ENCODE data around the gene IPO5.
A peak's percentile ranks its signal among the peaks of the same experiment; 100 is the strongest.
"Not testable (repeated sequence)": the region's sequence is repeated elsewhere in the genome, so short reads cannot be mapped to it uniquely, and the experiment has no call there.

IPO5 gene

DNA sequence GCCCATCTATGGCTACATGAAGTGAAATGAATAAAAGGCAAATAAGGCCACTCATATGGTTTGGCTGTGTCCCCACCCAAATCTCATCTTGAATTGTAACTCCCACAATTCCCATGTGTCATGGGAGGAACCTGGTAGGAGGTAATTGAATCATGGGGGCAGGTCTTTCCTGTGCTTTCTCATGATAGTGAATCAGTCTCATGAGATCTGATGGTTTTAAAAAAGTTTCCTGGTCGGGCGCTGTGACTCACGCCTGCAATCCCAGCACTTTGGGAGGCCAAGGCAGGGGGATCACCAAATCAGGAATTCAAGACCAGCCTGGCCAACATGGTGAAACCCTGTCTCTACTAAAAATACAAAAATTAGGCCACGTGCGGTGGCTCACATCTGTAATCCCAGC is 4.2 kb upstream of the IPO5 start:
- not testable (repeated sequence) for DNase-seq (ENCODE audit: low spot score)

DNA sequence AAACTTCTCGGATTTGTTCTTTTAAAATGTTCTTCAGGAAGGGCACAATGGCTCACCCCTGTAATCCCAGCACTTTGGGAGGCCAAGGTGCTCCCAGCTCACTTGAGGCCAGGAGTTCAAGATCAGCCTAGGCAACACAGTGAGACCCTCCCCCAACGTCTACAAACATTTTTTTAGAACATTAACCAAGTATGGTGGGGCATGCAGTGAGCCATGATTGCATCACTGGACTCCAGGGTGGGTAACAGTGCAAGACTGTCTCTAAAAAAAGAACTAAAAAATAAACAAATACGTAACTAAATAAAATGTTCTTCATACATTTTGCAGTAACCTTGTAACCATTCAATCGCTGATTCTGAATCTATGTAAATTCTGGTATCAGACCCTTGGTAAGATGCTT is 2.1 kb upstream of the IPO5 start:
- no peak for DNase-seq (ENCODE audit: low spot score)

DNA sequence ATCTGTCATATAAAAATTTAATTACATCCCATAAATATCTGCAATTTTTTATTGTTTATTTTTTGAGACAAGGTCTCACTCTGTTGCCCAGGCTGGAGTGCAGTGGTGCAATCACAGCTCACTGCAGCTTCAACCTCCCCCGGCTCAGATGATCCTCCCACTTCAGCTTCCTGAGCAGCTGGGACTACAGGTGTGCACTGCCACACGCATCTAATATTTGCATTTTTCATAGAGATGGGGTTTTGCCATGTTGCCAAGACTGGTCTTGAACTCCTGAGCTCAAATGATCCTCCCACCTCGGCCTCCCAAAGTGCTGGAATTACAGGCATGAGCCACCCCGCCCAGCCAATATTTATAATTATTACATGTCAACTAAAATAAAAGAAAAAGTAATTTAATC is 644 bp upstream of the IPO5 start:
- DNase-seq (ENCODE audit: low spot score), result not testable (repeated sequence)

DNA sequence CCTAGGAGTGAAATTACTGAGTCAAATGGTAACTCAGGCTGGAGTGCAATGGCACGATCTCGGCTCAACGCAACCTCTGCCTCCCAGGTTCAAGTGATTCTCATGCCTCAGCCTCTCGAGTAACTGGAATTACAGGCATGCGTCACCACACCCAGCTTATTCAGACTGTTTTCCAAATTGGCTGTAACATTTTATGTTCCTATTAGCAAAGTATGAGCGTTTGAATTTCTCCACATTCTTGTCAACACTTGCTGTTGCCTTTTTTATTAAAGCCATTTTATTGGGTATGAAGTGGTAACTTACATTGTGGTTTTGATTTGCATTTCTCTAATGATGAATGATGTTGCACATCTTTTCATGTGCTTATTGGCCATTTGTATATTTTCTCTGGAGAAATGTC is 7.9 kb downstream of the IPO5 start:
- no peak for DNase-seq (ENCODE audit: low spot score)

DNA sequence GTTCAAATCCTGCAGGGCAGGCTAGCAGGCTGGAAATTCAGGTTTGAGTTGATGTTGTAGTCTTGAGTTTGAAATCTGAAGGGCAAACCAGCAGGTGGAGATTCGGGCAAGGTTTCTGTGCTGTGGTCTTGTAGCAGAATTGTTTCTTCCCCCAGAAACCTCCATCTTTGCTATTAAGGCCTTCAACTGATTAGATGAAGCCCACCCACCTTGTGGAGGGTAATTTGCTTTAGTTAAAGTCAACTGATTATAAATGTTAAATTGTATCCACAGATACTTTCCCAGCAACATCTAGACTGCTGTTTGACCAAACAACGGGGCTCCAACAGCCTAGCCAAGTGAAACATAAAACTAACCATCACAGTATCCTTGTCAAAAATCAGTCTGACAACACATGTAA is 9.4 kb downstream of the IPO5 start:
- no peak for DNase-seq (ENCODE audit: low spot score)

DNA sequence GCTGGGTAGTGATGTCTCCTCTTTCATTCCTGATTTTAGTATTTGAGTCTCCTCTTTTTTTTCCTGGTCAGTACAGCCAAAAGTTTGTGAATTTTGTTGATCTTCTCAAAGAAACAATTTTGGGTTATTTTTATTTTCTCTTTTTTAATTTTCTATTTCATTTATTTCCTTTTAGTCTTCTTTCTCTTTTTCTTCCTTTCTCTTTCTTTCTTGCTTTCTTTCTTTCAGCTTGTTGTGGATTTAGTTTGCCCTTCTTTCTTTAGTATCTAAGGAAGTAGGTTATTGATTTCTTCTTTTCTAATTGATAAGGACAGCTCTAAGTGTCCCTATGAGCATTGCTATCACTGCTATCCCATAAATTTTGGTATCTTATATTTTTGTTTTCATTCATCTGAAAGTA is 13.8 kb downstream of the IPO5 start:
- DNase-seq (ENCODE audit: low spot score), result no peak

DNA sequence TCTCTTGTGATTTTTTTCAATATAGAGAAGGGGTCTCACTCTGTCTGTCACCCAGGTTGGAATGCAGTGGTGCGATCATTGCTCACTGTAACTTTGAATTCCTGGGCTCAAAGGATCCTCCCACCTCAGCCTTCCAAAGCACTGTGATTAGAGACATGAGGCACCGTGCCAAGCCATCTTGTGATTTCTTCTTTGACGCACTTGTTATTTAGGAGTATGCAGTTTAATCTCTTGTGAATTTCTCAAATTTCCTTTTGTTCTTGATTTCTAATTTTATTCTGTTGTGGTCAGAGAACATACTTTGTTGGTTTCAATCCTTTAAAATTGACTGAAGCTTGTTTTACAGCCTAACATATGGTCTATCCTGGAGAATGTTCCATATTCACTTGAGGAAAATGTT is 14.5 kb downstream of the IPO5 start:
- no peak for DNase-seq (ENCODE audit: low spot score)

DNA sequence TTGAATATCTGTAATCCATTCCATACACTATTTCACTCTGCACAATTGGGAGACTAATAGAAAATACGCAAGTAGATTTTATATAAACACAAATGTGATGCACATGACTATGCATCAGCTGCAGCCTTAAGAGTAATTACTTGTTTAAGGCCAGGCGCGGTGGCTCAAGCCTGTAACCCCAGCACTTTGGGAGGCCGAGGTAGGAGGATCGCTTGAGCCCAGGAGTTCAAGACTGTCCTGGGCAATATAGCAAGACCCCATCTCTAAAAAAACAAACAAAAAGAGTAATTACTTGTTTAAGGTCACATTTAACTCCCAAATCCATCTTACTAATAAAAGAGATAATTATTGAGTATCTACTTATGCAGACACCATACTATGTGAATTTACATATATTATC is 18.0 kb downstream of the IPO5 start:
- no peak for DNase-seq (ENCODE audit: low spot score)

DNA sequence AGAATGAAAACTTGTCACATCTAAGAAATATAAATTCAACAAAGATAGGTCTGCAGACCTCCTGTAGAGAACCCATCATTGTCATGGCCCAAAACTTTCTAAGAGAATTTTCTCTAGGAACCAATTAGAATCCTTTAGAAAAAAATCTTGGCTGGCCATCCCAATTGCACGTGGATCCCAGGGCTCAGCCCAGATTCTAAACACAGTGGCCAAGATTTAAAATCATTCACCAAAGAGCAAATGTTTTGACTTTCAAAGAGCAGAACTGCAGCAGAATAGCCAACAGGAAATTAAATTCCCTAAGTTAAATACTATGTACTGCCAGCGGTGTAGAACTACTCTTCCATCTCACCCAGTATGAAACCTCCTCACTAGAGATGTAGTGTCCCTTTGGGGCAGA is 21.3 kb downstream of the IPO5 start:
- DNase-seq (ENCODE audit: low spot score), result no peak

DNA sequence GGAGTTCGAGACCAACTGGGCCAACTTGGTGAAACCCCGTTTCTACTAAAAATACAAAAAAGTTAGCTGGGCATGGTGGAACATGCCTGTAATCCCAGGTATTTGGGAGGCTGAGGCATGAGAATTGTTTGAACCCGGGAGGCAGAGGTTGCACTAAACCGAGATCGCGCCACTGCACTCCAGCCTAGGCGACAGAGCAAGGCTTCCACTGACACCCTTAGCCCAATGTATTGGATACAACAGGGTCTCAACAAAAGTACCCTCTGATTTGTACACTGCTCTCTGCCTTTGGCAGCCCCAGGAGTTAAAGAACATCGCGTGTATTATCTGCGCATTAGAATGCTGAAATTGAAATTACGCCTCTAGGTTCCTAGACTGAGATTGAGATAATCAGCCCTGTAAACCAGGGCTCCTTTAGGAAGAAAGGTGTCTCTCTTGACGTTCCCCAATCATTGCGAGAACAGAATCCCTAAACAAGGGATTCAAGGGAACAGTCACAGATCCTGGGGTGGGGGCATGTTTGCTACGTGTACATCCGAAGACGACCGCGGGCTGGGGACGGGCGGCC is 21.9 kb downstream of the IPO5 start:
- no peak for DNase-seq (ENCODE audit: low spot score)

DNA sequence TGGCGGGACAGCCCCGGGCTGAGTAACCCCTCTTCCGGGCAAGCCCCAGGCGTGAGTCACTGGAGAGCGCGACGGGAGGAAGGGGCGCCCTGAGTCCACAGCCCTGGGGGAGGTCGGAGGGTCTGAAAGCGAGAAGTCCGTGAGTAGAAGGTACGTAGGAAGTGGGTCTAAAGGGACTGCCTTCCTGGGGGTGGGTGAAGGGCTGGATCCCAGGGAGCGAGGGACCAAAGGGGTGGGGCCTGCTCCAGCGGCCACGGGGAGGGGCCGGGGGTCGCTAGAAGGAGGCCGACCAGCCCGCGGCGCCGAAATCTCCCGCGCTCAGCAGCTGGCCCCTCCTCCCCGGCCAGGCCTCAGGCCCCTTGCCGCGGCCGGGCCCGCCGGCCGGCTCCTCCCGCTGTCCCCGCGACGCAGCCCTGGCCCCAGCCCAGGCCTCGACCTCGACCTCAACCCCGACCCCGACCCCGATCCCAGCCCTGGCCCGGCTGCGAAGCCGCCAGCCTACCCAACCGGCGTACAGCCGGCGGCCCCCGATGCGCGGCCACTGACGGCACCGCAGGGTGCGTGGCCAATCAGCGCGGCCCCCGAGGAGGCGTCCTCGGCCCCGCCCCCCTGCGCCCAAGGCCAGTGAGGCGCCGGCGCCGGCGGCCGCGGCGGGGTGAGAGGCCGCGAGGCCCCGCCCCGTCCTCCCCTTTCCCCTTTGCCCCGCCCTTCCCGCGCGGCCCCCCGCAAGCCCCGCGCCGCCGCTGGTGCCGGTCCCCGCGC is 22.6 kb downstream of the IPO5 start:
- peak; percentile 82 for DNase-seq (ENCODE audit: low spot score)

DNA sequence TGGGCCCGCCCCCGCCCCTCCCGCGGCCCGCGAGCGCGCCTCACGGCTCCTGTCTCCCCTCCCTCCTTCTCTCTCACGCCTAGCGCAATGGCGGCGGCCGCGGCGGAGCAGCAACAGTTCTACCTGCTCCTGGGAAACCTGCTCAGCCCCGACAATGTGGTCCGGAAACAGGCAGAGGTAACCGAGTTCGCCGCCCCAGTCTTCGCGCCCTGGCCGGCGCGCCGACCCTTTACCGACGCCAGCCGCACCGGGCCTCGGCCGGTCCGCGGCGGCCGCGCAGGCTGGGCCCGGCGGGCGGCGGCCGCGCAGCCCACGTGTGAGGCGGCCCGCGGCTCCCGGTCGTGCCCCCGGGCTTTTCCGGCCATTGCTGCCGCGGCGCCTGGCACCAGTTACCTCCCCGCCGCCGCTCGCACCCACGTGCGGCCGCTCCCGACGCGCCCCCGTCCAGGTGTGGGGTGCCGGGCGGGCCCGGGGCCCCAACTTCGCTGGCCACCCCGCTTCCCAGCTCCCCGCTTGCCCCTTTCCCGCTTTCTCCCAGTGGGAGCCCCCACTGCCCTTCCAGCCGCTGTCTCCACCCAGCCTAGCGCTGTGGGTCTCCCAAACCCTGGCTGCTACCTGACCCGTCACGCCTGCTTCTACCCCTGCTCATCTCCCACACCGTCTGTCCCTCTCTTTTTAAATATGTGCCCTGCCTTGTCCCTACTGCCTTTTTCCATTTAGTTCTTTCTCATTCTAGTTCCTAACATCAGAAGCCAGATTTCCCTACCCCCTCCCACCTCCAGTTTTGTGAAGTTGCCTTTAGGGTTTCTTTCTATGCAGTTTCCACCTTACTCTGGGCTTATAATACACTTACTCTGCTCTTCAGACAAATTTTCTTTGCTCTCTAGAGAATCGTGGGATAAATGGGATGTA is 23.4 kb downstream of the IPO5 start:
- DNase-seq (ENCODE audit: low spot score), result no peak

DNA sequence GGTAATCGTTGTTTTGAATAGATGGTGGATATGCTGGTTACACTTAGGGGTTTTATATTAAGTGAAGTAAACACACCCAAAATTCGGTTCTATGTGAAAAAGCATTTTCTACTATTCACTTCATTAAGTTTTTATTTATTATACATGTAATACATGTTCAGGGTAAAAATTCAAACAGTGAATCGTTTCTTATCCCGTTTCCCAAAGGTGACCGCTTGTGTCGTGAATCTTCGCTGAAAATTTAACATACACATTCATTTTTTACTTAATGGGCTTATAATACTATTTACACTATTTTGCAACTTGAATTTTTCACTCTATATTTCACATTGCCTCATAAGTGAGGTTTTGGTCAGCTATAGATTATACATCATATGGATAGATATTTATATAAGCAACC is 24.5 kb downstream of the IPO5 start:
- no peak for DNase-seq (ENCODE audit: low spot score)

DNA sequence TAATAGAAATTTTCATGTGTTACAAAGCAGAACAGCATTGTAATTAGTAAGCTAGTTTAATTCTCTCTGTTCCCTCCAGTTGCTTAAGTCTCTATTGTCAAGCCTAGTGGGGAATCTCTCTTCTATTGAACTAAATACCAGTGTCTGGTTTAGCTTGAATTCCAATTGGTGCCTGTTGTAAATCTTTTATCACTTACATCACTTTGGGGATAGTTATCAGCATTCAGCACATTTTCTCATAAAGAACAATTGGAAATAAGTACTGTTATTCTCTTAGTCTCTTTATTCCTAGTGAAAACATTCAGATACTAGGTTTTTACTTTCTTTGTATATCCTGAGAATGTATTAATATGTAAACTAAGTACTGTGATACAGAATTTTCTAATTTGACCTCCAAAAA is 25.2 kb downstream of the IPO5 start:
- DNase-seq (ENCODE audit: low spot score), result no peak

DNA sequence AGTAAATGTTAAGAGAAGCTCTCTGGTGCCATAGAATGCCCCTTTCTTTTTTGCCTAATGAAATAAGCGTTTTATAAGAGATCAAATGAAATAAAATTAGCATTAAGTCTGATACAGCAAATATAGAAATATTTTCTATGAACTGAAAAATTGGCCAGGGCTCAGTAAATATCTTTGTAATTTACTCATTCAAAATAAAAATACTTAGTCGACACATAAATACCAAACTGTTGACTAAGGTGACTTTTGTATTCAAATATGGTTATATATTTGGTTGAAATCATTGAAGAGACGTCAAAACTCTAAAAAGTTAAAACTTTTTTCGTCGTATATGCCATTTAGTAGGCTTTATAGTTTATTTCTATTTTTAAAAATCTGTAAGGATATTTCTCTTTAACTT is 25.6 kb downstream of the IPO5 start:
- no peak for DNase-seq (ENCODE audit: low spot score)

DNA sequence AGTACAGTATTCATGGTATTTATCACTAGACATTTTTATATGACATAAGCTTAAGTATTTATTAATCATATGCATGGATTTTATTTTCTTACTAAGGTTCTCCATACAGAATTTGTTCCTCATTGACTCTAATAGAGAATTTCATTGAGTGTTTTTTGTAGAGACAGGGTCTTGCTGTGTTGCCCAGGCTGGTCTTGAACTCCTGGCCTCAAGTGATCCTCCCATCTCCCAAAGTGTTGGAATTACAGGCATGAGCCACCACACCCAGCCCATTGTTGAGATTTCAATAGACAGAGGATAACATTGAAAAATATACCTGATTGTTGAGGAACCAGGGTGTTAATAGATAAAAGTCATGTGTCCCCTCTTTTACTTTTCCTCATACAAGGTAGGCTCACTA is 26.1 kb downstream of the IPO5 start:
- no peak for DNase-seq (ENCODE audit: low spot score)

DNA sequence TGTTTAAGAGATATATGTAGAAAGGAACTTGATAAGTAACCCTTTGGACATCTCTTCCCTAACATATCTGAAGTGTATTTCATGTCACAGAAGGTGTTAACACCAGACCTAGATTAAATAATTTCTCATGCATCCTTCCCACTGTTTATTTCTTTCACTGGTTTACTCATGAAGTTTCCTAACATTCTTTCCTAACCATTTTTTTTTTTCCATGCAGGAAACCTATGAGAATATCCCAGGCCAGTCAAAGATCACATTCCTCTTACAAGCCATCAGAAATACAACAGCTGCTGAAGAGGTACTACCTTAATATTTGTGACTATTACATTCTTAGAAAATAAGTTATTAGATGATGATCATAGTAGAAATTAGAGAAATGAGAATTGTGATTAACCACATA is 28.8 kb downstream of the IPO5 start:
- DNase-seq (ENCODE audit: low spot score), result no peak

DNA sequence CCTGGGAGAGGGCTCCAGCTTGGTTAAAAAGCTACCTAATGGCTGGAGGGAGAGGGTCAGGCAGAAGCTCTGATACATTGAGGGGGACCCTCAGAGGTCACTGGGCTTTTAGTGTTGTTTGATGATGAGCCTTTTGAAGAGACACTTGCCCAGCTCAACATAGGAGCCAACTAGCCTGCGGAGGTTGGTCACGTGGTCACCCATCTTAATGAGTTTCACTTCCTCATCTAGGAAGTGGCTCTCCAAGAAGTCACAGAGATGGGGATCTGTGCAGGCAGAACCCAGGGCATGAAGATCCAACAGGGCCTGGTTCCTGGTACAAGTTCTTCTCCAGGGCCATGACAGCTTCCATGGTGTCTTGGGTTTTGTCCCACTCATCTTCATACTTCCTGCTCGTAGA is 33.4 kb downstream of the IPO5 start:
- DNase-seq (ENCODE audit: low spot score), result no peak

DNA sequence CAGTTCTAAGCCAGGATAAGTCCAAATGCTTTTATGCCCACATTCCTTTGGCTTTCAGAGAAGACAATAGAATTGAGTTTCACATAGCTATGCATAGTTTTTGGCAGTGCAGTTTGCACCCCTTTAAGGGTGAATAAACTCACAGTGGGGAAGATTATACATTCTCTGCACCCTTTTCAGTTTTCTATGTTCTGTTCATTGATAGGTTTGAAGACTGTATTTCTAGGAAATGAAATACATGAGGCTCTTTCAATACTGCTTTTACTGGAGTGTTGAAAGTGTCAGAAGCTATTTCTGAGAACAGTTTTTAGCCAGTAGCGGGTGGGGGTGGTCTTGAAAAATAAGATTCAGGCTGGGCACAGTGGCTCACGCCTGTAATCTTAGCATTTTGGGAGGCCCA is 46.2 kb downstream of the IPO5 start:
- no peak for DNase-seq (ENCODE audit: low spot score)

DNA sequence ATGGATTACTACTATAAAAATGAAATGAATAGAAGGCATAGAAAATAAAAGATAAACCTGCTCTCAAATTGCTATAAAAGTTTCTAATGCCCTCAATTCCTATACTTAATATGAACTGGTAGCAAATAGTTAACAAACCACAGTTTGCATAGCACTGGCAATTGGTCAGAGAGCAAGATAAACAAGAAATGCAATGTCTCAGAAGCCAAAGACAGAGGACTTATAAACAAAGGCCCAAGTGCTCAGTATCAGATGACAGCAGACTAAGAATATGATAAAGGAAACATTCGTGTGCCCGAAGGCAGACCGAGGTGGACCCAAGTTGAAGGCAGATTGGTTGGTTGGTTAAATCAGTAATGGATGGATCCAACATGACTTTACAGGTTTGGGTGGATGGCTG is 50.6 kb downstream of the IPO5 start:
- DNase-seq (ENCODE audit: low spot score), result no peak

DNA sequence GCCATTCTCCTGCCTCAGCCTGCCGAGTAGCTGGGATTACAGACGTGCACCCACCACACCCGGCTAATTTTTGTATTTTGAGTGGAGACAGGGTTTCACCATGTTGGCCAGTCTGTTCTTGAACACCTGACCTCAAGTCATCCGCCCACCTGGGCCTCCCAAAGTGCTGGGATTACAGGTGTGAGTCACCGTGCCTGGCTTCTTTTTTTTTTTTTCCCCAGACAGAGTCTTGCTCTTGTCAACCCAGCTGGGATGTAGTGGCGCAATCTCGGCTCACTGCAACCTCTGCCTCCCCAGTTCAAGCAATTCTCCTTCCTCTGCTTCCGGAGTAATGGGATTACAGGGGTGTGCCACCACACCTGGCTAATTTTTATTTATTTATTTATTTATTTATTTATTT is 51.5 kb downstream of the IPO5 start:
- not testable (repeated sequence) for DNase-seq (ENCODE audit: low spot score)

DNA sequence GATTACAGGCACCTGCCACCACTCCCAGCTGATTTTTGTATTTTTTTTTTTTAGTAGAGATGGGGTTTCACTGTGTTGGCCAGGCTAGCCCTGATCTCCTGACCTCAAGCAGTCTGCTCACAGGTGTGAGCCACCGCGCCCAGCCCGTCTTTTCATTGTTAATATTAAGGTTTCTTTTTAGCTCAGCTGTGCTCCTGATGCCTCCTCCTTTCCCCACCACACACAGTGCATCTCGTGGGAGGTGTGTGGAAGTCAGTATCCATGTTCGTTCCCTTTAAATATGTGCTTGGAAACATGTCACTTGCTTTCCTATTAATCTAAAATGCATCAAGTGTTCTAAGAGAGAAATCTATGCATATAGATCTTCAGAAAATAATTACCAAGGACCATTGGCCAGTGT is 53.5 kb downstream of the IPO5 start:
- no peak for DNase-seq (ENCODE audit: low spot score)

DNA sequence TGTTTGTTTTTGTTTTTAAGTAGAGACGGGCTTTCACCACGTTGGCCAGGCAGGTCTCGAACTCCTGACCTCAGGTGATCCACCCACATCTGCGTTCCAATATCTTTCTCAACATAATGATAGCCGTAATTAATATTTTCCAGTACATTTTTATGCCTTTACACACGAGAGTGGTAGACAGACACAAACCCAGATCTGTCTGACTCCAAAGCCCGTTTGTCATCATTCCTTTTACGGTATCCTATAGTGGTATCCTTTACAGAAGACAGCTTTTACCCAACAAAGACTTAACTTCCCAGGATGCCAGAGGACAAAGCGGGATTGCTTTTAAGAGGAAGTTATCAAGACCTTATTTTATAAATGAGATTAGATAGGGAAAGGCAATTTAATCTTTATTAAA is 59.8 kb downstream of the IPO5 start:
- no peak for DNase-seq (ENCODE audit: low spot score)
